GM13976 (cell line): ENCODE measurements around the gene FAM25G.

ENCODE experiments used
- DNase-seq: peaks from one replicate; pipeline ENCODE4 v3.0.0; 2012; ENCODE audit warnings: low spot score
- in situ Hi-C: fragments of 300-500 bp; cut with MboI; formaldehyde crosslinking; loops from one replicate; pipeline ENCODE4 v1.12.0; 2022; ENCODE audit warnings: low sequenced_read_pairs, mixed read lengths, inconsistent platforms; ENCODE audit not compliant: unreplicated experiment
- TF ChIP-seq, protein P1 (sequence below): IDR thresholded peaks from 2 replicates; pipeline ENCODE4 v1.5.1; 2012; ENCODE audit warnings: borderline replicate concordance, mild to moderate bottlenecking; ENCODE audit not compliant: insufficient read depth; ENCODE audit errors: extremely low read depth, missing control alignments, control extremely low read depth

The FAM25G gene

DNA sequence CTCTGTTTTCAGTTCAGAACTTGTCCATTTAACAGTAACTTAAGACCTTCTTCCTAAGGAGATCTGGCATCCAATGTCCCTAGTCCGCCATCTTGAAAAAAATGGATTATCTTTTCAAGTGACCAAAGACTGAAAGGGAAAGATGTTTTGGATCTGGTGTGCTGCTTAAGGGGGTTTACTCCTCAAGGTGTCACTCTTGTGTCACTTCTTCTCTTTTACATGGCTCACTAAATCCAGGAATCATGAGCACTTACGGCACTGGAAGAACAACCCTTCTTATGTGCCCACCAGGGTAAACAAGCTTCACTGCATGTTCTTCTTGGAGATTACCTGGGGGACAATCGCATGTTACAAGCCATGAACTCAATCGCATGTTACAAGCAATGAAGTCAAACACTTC, 51.3 kb downstream of the FAM25G start:
- in situ Hi-C loops, result no loop called here
- no peak for DNase-seq
- TF ChIP-seq, protein P1, sequence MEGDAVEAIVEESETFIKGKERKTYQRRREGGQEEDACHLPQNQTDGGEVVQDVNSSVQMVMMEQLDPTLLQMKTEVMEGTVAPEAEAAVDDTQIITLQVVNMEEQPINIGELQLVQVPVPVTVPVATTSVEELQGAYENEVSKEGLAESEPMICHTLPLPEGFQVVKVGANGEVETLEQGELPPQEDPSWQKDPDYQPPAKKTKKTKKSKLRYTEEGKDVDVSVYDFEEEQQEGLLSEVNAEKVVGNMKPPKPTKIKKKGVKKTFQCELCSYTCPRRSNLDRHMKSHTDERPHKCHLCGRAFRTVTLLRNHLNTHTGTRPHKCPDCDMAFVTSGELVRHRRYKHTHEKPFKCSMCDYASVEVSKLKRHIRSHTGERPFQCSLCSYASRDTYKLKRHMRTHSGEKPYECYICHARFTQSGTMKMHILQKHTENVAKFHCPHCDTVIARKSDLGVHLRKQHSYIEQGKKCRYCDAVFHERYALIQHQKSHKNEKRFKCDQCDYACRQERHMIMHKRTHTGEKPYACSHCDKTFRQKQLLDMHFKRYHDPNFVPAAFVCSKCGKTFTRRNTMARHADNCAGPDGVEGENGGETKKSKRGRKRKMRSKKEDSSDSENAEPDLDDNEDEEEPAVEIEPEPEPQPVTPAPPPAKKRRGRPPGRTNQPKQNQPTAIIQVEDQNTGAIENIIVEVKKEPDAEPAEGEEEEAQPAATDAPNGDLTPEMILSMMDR, result no peak

DNA sequence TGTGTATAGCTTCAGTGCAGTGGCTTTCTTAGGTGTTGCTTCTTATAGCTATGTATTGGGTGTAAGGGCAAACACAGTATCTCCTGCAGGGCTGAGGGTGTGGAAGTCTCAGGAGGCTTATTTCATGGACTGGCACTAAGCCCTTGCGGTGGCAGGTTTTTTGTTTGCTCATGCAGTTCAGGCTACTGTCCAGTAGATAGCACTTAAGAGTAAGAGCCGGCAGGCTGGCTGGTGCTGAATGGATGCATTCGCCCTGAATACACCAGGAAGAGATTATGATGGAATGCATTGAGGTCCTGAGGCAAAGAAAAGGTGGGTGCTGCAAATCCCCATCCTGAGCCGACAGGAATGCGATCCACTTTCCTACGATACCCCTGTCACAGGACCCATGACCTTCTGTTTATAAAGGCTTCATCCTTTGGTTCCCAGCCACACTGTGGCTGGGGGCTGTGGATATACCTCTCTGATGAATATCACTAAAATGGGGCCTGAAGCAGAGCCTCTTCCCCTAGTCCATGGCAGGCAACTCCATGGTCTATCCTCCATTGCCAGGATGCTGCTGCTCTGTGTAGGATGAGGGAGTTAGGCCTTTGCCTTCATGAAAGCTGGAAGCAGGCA, 52.5 kb downstream of the FAM25G start:
- TF ChIP-seq, protein P1, result no peak
- peak; percentile 3 for DNase-seq
- in situ Hi-C loops, result no loop called here
